NCI-H345 treated with DMSO at 0.1 percent for 48 hours (cell line): ENCODE measurements around the gene WNT9A.
A peak's percentile ranks its signal among the peaks of the same experiment; 100 is the strongest.

Source experiments
- DNase-seq: peaks from one replicate; lab custom pipeline; 2025; ENCODE audit not compliant: unreplicated experiment; lab: John Stamatoyannopoulos, UW

The WNT9A gene

DNA sequence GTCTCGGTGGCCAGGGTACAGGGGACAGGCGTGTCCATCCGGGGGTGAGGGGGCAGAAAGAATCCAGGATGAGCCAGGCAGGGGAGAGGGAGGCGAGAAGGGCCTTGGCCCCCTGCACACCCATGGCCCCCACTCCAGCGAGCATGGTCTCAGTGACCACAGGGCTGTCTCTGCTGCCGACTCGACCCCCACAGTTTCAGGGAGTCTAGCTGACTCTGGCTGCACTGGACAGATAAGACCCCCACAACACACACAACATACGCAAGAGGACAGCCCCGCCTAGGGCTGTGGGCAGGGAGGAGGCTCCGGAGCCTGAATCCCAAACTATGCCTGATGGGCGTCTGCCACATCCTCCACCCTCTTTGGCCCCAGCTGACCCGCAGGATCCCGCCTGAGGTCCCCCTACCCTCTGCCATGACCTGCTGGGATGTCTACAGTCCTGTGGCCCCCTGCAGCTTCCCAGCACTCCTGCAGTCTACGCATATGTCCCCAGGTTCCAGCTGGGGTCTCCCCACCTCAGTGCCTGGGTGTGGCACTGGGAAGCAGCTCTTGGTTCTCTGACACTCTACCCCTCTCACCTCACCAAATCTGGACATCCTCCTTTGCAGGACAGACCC, 22.0 kb downstream of the WNT9A start:
- DNase-seq, result no peak

GRCh38 chr1:227924833-227925574, 22.7 kb downstream of the WNT9A start:
- no peak for DNase-seq

DNA sequence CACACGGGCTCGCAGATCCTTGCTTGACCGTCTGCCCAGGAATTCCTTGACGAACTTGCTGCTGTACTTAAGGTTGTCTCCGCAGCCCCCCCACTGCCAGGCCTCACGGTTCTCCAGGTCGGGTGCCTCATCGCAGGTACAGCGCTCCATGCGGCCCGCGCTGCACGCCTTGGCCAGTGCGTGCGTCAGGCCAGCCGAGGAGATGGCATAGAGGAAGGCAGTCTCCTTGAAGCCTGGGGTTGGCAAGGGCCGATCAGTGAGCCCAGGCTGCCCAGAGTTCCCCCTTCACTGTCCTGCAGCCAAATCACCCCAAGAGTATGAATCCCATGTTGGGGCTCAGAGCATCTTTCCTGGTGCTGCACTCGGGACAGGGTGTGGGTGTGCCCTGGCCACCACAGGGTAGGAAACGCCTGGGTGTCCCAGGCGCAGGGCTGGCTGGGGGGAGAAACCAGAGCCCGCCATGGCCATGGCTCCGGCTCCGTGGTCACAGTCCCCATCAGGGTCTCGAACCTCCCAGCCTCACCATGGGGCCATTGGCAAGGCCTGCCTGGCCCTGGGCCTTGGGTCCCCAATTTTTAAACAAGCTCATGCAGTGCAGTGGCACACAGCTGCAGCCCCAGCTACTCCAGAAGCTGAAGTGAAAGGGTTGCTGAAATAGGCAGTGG, 23.4 kb downstream of the WNT9A start:
- DNase-seq, result no peak

DNA sequence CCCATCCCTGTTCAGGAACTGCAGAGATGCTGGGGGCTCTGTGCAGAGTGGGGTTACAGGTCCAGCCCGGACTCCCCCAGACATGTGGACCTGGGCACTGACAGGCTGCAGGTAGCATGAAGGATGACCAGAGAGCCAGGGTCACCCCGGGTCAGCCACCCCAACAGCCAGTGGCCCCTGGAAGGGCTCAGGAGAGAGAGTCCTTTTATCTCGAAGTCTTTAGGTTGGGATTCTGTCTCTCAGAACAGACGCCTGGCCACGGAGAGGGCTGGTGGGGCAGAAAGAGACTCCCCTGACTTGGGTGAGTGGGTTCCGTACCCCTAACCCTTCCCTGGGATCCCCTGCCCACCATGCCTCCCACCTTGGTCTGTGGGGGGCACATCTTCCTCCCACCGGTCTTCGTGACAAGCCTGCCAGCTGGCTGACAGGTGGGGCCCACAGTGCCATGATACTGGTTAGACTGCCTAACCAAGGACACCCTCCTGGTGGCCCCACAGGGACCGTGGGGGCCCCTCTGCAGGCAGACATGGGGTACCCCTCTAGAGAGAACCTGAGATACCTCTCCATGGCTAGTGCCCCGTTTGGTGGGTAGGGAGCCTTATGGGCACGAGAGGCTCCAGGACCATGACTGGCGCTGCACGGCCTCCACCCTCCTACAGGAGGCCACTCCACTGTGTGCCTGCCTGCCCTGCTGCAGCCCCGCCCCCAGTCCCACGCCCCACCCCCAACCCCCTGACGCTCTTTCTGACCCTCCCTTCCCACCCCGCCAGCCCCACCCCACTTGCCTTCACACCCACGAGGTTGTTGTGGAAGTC, 24.2 kb downstream of the WNT9A start:
- no peak for DNase-seq

DNA sequence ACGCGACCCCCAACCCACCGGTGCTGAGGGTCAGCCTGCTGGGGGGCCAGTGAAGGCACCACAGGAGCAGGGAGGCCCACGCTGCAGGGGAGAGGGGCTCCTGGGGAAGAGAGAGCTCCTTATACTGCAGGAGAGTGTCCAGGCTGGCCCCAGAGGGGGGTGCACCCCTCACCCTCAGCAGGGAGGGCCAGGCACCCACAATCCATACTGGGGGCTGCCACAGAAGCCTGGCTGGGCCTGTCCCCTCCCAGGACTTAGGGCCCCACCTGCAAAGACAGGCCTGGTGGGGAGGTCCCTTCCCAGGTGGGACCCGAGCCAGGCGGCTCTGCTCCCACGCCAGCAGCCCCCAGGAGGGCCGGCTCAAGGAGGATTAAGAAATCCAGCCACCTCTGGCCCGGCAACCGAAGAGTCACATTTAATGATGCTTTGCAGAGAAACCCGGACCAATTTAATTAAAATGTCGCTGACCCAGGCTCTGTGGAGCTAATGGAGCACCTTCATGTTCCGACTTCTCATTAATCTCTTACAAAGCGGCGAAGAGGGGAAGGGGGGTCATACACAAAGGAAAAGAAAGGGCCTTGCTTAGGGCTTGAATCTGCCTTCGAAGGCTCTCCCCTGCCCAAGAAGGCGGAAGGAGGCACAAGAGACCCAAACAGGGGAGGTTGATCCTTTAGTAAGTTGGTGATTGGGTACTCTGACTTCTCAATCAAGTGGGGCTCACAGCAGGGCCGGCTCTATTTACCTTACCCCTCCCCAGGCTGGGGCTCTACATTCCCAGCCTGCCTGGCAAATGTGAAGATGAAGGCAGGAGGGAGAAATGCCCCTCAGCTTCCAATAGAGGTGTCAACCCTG, 25.0 kb downstream of the WNT9A start:
- no peak for DNase-seq

GRCh38 chr1:227921461-227922185, 26.1 kb downstream of the WNT9A start:
- no peak for DNase-seq

DNA sequence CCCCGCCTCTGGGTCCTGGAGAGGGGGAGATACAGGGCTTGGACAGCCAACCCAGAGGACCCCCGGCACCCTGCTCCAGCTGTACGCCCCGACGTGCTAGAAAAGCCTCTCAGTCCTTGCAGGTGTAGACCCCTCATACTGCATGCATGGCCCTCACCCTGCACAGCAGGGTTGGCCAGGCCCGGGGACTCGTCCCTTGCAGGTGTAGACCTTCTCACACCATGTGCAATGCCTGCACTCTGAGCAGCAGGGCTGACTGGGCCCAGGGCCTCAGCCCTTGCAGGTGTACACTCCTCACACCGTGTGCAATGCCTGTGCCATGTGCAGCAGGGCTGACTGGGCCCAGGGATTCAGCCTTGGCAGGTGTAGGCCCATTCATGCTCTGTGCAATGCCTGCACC, 26.8 kb downstream of the WNT9A start:
- no peak for DNase-seq

DNA sequence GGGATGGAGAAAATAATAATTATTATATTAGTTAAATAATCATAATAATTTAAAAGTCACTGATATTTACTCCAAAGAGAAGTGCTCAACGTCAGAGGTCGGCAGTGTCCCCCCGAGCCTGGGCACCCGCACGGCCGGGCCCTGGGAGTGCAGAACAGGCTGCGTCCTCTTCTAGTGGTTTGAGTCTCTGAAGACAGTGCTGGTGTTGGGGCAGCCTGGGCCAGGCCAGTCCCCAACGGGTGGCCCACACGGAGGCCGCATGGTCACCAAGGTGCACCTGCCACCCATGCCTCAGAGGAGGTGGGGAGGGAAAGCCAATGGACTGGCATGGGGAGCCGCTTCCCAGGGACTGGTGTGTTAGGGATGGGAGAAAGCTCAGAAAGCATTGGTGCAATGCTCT, 27.3 kb downstream of the WNT9A start:
- DNase-seq, result no peak

DNA sequence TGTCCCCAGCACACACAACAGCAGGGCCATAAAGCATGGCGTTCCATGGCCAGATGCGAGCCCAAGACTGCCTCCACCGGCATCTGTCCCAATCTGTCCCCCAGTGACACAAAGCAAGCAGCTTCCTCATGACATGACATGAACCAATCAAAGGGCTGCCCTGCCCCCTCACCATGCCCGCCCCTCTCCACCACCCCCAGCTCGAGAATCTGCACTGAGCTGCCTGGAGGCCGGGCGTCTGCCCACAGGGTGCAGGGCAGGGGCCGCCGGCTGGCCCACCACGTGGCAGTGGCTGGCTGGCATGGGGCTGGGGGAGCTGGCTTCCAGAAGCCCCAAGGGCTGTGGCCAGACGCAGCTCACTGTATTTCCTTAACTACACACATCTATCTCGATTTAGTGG, 27.8 kb downstream of the WNT9A start:
- DNase-seq, result no peak

DNA sequence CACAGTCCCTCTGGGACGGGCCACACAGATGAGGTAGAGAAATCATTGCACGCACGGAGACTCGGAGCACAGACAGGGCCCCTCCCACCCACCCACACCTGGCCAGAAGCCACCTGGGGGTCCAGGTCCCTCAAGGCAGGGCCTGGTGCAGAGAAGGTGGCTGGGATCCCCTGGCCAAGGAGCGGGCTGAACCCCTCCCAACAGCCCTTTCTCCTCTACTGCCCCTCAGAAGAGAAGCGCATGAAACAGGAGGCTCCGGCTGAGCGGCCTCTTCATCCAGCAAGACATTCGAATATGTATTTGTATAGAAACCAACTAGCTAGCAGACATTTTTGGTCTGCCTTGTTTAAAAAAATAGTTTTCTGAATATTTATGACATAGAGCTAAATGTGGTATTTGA, 29.0 kb downstream of the WNT9A start:
- no peak for DNase-seq

GRCh38 chr1:227918083-227918700, 29.5 kb downstream of the WNT9A start:
- no peak for DNase-seq

DNA sequence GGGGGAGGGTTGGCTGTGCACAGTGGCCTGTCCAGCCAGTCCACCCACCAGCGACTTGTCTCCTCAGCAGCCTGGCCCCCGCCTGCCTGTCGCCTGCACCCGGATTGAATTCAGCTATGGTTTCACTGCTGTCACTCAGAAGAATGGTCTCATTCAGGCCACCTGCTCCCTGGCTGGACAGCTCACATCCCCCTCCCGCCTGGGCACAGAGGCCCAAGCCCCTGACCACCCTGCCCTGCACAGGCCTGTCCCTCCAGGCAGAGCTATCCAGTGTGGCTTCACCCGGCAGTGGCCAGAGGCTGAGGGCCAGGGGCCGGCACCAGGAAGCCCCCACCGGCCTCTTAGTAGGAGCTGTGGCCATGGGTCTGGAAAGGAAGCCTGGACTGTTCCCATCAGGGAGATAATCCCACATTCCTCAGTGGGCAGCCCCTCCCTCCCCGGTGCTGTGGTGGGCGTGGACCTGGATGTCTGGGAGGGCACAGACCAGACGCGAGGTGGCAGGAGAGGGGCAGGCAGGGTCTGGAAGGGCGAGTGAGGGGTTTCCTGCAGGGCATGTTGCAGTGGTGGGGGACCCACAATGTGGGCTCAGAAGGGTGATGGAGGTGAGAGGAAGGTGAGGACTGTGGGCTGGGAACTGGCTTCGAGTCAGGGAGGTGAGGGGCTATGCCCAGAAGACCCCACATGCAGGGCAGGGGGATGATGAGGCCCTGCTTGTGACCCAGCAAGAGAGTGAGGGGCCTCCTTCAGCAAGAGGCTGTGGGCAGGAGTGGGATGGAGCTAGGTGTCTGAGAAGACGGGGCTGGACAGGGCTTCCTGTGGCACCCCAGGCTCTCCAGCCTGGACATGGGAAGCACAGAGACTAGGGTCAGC, 30.4 kb downstream of the WNT9A start:
- DNase-seq, result no peak

DNA sequence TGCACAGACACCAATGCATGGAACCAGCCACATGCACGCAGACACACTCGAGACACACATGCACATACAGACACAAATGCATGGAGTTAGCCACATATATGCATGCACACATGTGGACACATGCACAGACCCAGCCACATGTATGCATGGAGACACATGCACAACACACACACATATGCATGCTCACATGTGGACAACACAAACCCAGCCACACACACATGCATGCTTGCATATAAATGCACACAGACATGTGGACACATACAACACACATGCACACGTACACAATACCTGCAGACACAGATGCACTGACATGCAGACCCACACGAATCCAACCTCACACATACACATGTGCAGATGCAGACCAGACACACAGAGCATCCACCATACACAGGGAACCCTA, 31.1 kb downstream of the WNT9A start:
- DNase-seq, result no peak

GRCh38 chr1:227915564-227916553, 31.9 kb downstream of the WNT9A start:
- DNase-seq, result peak; percentile 19

DNA sequence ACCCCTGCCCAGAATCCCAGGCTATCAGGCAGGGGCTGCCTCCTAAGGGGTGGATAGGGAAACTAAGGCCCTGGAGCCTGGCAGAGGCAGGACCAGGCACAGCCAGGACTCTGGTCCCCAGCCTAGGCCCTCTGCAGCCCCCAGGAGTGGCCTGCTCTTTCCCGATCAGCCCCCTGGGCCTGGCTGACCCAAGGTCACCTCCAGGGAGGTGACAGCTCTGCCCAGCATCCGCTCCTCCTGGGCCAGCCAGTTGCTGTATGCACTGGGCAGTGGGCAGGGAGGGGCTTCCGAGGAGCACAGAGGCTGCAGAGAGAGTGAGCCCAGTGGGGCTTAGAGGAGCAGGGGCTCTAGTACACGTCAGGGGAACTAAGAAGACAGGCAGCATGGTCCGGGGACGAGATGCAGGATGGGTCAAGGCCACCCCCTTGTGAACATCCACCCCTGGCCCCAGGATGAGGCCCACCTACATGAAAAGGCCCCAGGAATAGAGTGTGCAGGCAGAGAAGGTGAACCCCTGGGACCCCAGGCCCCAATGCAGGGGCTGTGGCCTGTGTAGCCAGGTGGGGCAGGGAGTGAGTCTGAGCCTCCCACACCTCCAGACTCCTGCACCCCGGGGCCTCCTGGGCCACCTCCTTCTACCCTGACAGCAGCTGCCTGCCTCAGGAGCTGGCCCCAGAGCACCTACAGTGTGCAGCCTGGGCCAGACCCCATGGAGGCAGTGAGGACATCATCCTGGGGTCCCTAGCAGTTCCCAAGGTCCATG, 32.8 kb downstream of the WNT9A start:
- DNase-seq, result no peak
